K562 (cell line): ENCODE results near the gene SIGLEC9. TPM values are rescaled to one million over a fixed set of nuclear protein-coding genes. Genes with fewer than 3 reads are reported as not detected.

ENCODE experiments used
- ATAC-seq: fragments of 200-7000 bp; cut with Tn5 transposase; 3 replicates; pipeline ENCODE4 v1.9.1; 2020; ENCODE audit warnings: moderate library complexity
- BruUV-seq: library from RNA; stranded (reverse); fragments of 400-500 nt; replicated peaks from 2 replicates; lab custom pipeline; 2021; lab: Mats Ljungman, UMichigan
- CTCF ChIA-PET: fragments of 300-600 bp; formaldehyde crosslinking; extraction: SDS; loops from one replicate; lab custom pipeline; 2021; ENCODE audit warnings: low intra/inter-chr PET ratio; lab: Yijun Ruan, JAX
- POLR2A ChIA-PET: fragments of 300-600, 350-650 bp; sonication (Branson Sonifier 250); formaldehyde crosslinking; extraction: SDS; loops from one replicate; lab custom pipeline; 2021; ENCODE audit warnings: antibody characterized with exemption, inconsistent platforms; lab: Yijun Ruan, JAX
- DNase-seq, 4 experiments: peaks; one replicate each; pipeline versions ENCODE4 v3.0.0 to v3.0.0-alpha.2; 2011 to 2018; ENCODE audit warnings: low spot score in 3 of 4, mixed read lengths in 3 of 4; ENCODE audit errors: extremely low read depth in 1 of 4
- FAIRE-seq: peaks from 2 replicates; lab custom pipeline; 2011; peaks lifted over from hg19 to GRCh38; lab: Jason Lieb, UNC
- H2AFZ ChIP-seq: 2 replicates; pipeline ENCODE4 v1.6.0; 2011; ENCODE audit warnings: low read depth, low read length, control low read depth, inconsistent platforms
- H3K27ac ChIP-seq: fragments of 200-600 bp; 3 replicates; pipeline ENCODE4 v1.8.0; 2011; ENCODE audit warnings: low read depth, mild to moderate bottlenecking, control low read depth, inconsistent platforms, low read length, moderate library complexity, mixed read lengths; ENCODE audit errors: extremely low read depth
- H3K27me3 ChIP-seq, 2 experiments: fragments of 300-600 bp in 1 of 2; 2 replicates in 1 of 2; 3 replicates in 1 of 2; pipeline versions ENCODE4 v1.6.0 to v1.8.0; 2011; ENCODE audit warnings: inconsistent platforms in 2 of 2, low read length in 2 of 2, mild to moderate bottlenecking in 1 of 2, mixed read lengths in 1 of 2, moderate library complexity in 1 of 2; ENCODE audit not compliant: control insufficient read depth in 2 of 2, insufficient read depth in 2 of 2
- H3K36me3 ChIP-seq: fragments of 300-600 bp; 3 replicates; pipeline ENCODE4 v1.8.0; 2011; ENCODE audit warnings: mild to moderate bottlenecking, low read length, inconsistent platforms; ENCODE audit not compliant: control insufficient read depth, insufficient read depth
- H3K4me1 ChIP-seq, 2 experiments: fragments of 200-600 bp in 1 of 2; replicated peaks in 1 of 2; 2 replicates in 1 of 2; 3 replicates in 1 of 2; pipeline versions ENCODE4 v1.5.1 to v1.8.0; 2011; ENCODE audit warnings: inconsistent platforms in 2 of 2, low read length in 2 of 2, mild to moderate bottlenecking in 1 of 2, mixed read lengths in 1 of 2, moderate library complexity in 1 of 2; ENCODE audit not compliant: control insufficient read depth in 2 of 2, insufficient read depth in 2 of 2
- H3K4me2 ChIP-seq: 2 replicates; pipeline ENCODE4 v1.6.1; 2011; ENCODE audit warnings: low read length, control low read depth, inconsistent platforms, mixed read lengths; ENCODE audit not compliant: insufficient read depth
- H3K4me3 ChIP-seq: fragments of 200-600 bp; sonication (generic), shearing (Covaris generic); 2 replicates; pipeline ENCODE4 v1.5.1; 2016; ENCODE audit warnings: control low read depth, inconsistent platforms
- H3K79me2 ChIP-seq: fragments of 200-600 bp; 3 replicates; pipeline ENCODE4 v1.8.0; 2011; ENCODE audit warnings: low read length, inconsistent platforms; ENCODE audit not compliant: control insufficient read depth, insufficient read depth
- H3K9ac ChIP-seq, 2 experiments: 2 replicates each; pipeline versions ENCODE4 v1.6.0 to v1.6.1; 2011; ENCODE audit warnings: low read depth in 2 of 2, low read length in 2 of 2, control low read depth in 1 of 2, inconsistent platforms in 1 of 2, mild to moderate bottlenecking in 1 of 2, mixed read lengths in 1 of 2; ENCODE audit not compliant: insufficient read depth in 1 of 2
- H3K9me1 ChIP-seq: one replicate; pipeline ENCODE4 v1.6.0; 2011; ENCODE audit warnings: inconsistent platforms, mild to moderate bottlenecking, low read length, moderate library complexity; ENCODE audit not compliant: control insufficient read depth, insufficient read depth
- H3K9me3 ChIP-seq: replicated peaks from 2 replicates; pipeline ENCODE4 v1.5.1; 2011; ENCODE audit warnings: low read depth, low read length, inconsistent platforms; ENCODE audit not compliant: control insufficient read depth, insufficient read depth
- H4K20me1 ChIP-seq: replicated peaks from 2 replicates; pipeline ENCODE4 v1.6.1; 2011; ENCODE audit warnings: low read length, inconsistent platforms, mixed read lengths; ENCODE audit not compliant: control insufficient read depth, insufficient read depth
- CGGBP1 ChIP-seq: fragments of 250-450 bp; sonication (Bioruptor Pico); IDR thresholded peaks from 2 replicates; pipeline ENCODE4 v1.9.0; 2021; ENCODE audit warnings: mild to moderate bottlenecking
- EHMT2 ChIP-seq: fragments of 450-650 bp; IDR thresholded peaks from 2 replicates; pipeline ENCODE4 v1.6.1; 2018; ENCODE audit warnings: antibody characterized with exemption
- KLF1 ChIP-seq: fragments of 450-650 bp; IDR thresholded peaks from 2 replicates; pipeline ENCODE4 v1.6.1; 2016; ENCODE audit warnings: missing genetic modification characterization, missing compliant biosample characterization
- MLLT1 ChIP-seq, 2 experiments: fragments of 450-650 bp; IDR thresholded peaks; 2 replicates each; pipeline ENCODE4 v1.6.1; 2016
- NCOA6 ChIP-seq: fragments of 450-650 bp; IDR thresholded peaks from 2 replicates; pipeline ENCODE4 v1.6.1; 2017; ENCODE audit warnings: mild to moderate bottlenecking
- PHF20 ChIP-seq: fragments of 450-650 bp; IDR thresholded peaks from 2 replicates; pipeline ENCODE4 v1.6.1; 2018; ENCODE audit not compliant: partially characterized antibody
- RFX1 ChIP-seq: fragments of 450-650 bp; IDR thresholded peaks from 2 replicates; pipeline ENCODE4 v1.6.1; 2016; ENCODE audit warnings: mild to moderate bottlenecking, moderate library complexity
- SRSF7 ChIP-seq: fragments of 200-400 bp; formaldehyde crosslinking; optimal IDR thresholded peaks from 2 replicates; pipeline ENCODE3; 2017; ENCODE audit warnings: mild to moderate bottlenecking, low read depth, low read length
- XRCC5 ChIP-seq: fragments of 200-400 bp; formaldehyde crosslinking; IDR thresholded peaks from 2 replicates; pipeline ENCODE4 v1.6.1; 2017; ENCODE audit warnings: low read depth, mild to moderate bottlenecking, low read length
- ZBTB12 ChIP-seq: fragments of 250-450 bp; sonication (Bioruptor Pico); IDR thresholded peaks from 2 replicates; pipeline ENCODE4 v1.4.0; 2020
- ZNF197 ChIP-seq: fragments of 200-800 bp; sonication (Bioruptor generic); IDR thresholded peaks from 2 replicates; pipeline ENCODE4 v1.6.1; 2016; ENCODE audit warnings: low read depth, missing genetic modification characterization, missing compliant biosample characterization
- ZNF41 ChIP-seq: fragments of 250-450 bp; sonication (Bioruptor Pico); conservative IDR thresholded peaks from 2 replicates; pipeline ENCODE4 v1.4.0; 2020; ENCODE audit warnings: mild to moderate bottlenecking
- ZNF592 ChIP-seq: fragments of 450-650 bp; IDR thresholded peaks from 2 replicates; pipeline ENCODE4 v1.6.1; 2017; ENCODE audit warnings: antibody characterized with exemption, mild to moderate bottlenecking
- WGBS: fragments of 100-300 bp; shearing (Covaris generic); methylation state at CpG from one replicate; pipeline ENCODE4 v1.1.6; 2016; ENCODE audit warnings: low coverage, mixed read lengths; ENCODE audit not compliant: insufficient coverage; ENCODE audit errors: missing lambda C conversion rate; 5-methylcytosine and 5-hydroxymethylcytosine counted together
- in situ Hi-C: fragments of 300-500 bp; cut with MboI; formaldehyde crosslinking; loops from 4 replicates; pipeline ENCODE4 v1.15.0; 2018; ENCODE audit warnings: inconsistent platforms, mixed read lengths
- intact Hi-C: fragments of 100-400 bp; cut with micrococcal nuclease; formaldehyde crosslinking; loops from 2 replicates; pipeline ENCODE4 v1.14.2; 2022
- polyA plus RNA-seq, 8 experiments: library from polyadenylated mRNA; depleted of rRNA in 4 of 8; stranded (reverse) in 5 of 8; unstranded in 3 of 8; fragments of >200 nt; fragmentation: Nextera tagmentation in 2 of 8; fragmentation: Illumina TruSeq in 1 of 8; extraction: Ambion mirVana in 2 of 8; extraction: Trizol in 1 of 8; gene quantifications; 2 replicates each; pipeline versions ENCODE4 v1.2.1 to v1.2.3, GENCODE V29; 2011 to 2014; ENCODE audit warnings: inconsistent platforms in 1 of 8, missing spikeins in 1 of 8
- total RNA-seq, 7 experiments: library from RNA; depleted of rRNA in 6 of 7; stranded (reverse); fragments of >200 nt in 6 of 7; fragmentation: Illumina TruSeq in 2 of 7; extraction: Trizol in 2 of 7; gene quantifications; 2 replicates each; pipeline versions ENCODE4 v1.2.1 to v1.2.3, GENCODE V29; 2011 to 2021; ENCODE audit warnings: low replicate concordance in 1 of 7

The SIGLEC9 gene
- total and polyA plus RNA-seq, 9 of the 15 experiments (the other 6 are each of a cell fraction or from before 2014, with no cell fraction given), result 0.09 to 0.34 (median 0.22) TPM; not detected in 4

DNA sequence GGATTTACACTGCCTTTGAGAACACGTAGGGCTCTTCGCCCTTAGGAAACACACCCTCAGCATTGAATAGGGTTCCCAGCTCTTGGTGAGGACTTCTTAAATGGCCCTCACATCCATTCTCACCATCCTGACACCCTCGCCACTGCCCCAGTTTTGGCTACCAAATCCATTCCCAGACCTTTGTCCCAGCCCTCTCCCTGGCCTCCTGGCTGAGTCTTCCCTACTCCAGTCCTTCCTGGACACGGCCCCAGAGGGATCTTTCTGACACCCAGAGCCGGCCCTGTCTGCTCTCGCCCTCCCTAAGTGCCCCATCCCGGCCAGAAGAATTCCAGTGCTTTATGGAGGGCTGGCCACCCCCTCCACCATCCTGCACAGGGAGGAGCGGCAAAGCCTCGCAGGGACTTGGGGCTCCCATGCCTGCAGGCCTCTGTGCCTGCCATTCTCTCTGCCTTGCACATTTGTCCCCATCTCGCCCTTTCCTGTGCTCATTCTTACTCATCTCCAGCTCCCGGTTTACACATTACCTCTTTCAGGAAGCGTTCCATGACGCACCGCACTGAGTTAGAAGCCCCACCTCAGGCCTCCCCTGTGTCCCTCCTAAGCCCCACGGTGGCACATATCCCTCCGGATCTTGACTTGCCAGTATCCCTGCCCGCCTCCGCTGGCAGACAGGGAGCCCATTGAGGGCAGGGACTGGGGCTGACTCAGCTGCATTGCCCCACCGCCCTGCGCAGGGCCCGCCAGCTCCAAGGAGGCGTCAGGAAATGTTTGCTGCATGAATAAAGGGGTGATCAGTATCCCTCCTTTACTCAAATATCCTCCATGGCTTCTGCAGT lies 31.0 kb upstream of the SIGLEC9 start:
- intact Hi-C loops, result loop anchor here (2.0 to 5.0 kb wide), 2 partner anchors 163 to 386 kb away; no protein-coding TSS in a partner anchor
- Histone ChIP-seq H3K9me3 (no peaks in the 10 kb centered on the region), H3K4me1 (no peaks in the 10 kb centered on the region; a peak in 1 of 5 replicates), H3K4me3 (no peak overlapping the region), H3K27me3 (peaks cover 10 to 27% of the 10 kb centered on the region in 2 experiments; a peak in 3 of 5 replicates), H3K9ac (no peak overlapping the region), H3K79me2 (no peaks in the 10 kb centered on the region), H3K9me1 (peaks cover 9% of the 10 kb centered on the region), H3K36me3 (peaks cover 8% of the 10 kb centered on the region; the same call in 1 of the 3 replicates)
- FAIRE-seq (no peak), ATAC-seq (no peak)
- WGBS, result 42% methylated on average over 19 of the region's 22 CpGs
- POLR2A ChIA-PET, result no interaction called here
- TF ChIP-seq SRSF7 (no peak), RFX1 (no peak), XRCC5 (no peak), MLLT1 (IDR thresholded peaks at IDR 0.05) (no peak), ZNF41 (CRISPR knock-in tag) (no peak), ZNF592 (no peak), CGGBP1 (CRISPR knock-in tag) (no peak), ZBTB12 (CRISPR knock-in tag) (no peak), PHF20 (no peak), KLF1 (tag) (no peak), ZNF197 (CRISPR knock-in tag) (no peak), NCOA6 (no peak), EHMT2 (no peak)
- TF ChIP-seq, all 486 proteins: peak for 0
- no TSS peak for BruUV-seq
- Histone ChIP-seq H3K4me2 (no peak overlapping the region), H4K20me1 (peaks cover 13% of the 10 kb centered on the region), H2AFZ (no peak overlapping the region), H3K27ac (no peak overlapping the region)
- DNase-seq, result no peak
- in situ Hi-C loops, result loop anchor here (5.0 to 10.0 kb wide), 3 partner anchors 71 to 389 kb away; no protein-coding TSS in a partner anchor
- CTCF ChIA-PET, result interaction anchor here (0.6 to 4.9 kb wide), 6 partner anchors 14 to 171 kb away, joined by 4 to 35 read pairs (median 5); partner anchors contain the start of genes CTU1 and KLK10
